Inflammatory macrophage treated with lipopolysaccharide for 1 hour (primary cell): ENCODE data around the gene GAL.

ENCODE experiments used
- DNase-seq, 2 donors: peaks; one replicate each; pipeline ENCODE4 v3.0.0-alpha.2; 2020 to 2022

The GAL gene

DNA sequence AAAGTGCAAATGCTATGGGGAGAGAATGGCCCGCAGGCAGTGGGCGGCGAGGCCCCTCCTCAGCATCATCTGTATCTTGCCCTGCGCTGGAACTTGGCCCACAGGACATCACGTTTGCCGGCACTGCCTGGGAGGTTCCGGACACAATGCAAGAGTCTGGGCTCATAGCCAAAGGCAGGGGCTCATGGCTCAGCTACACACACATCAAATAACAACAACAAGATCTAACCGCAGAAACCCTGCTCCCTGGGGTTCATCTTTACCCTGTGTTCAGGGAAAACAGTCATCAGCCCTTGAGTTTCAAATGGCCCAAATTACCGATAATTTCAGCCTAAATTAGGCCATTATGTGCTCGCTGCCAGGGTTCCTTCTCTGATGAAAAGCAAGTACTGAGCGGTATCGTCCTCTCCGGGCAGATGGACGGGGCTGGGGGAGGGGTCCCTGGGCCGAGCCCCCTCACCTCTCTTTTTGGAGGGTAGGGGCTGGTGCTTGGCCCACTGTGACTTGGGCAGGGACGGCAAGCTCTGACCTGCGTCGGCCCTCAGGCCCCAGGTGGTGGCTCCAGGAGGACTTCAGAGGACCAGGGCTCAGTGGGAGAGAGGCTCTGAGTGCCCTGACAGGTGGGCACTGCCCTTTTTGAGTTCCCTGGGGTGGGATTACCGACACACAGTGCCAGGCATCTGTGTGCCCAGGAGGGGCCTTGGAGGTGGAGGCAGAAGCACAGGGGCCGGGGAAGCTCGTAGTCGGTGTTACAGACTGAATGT lies 25.0 kb upstream of the GAL start:
- DNase-seq = no peak

DNA sequence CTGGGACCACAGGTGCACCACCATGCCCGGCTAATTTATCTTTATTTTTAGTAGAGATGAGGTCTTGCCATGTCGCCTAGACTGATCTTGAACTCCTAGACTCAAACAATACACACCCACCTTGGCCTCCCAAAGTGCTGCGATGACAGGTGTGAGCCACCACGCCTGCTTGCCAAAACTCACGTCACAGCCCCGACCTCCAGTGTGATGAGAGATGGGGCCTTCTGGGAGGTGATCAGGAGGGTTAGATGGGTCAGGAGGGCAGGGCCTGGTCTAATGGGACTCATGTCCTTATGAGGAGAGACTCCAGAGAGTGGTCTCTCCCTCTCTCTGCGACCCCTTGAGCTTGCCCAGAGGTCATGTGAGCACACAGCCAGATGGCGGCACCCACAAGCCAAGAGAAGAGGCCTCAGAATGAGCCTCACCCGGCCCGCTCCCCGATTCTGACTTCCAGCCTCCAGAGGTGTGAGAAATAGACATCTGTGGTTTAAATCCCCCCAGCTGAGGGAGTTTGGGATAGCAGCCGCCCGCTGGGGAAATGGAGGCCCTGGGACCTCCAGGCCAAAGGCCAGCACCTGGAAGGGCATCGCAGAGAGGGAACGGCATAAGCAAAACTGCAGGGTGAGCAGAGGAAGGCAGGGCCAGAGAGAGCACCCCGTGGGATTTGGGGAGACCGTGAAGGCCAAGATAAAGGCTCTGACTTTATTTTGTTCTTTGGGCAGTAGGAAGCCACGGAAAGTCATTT lies 24.1 kb upstream of the GAL start:
- DNase-seq = no peak

DNA sequence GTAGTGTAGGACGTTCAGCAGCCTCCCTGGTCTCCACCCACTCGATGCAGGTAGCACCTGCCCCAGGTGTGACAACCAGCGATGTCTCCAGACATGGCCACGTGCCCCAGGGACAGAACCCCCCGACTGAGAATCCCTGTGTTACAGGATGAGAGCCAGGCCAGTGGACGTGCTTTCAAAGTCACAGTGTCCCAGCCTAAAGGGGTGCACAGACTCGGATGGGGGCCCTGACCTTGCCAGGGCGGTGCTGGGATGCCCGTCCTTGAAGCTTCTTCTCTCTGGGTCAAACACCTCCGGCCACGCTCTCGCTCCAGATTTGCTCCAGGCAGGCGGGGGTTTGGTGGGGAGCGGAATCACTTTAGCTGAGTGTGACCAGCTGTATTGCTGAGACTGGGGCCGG lies 23.3 kb upstream of the GAL start:
- no peak for DNase-seq

DNA sequence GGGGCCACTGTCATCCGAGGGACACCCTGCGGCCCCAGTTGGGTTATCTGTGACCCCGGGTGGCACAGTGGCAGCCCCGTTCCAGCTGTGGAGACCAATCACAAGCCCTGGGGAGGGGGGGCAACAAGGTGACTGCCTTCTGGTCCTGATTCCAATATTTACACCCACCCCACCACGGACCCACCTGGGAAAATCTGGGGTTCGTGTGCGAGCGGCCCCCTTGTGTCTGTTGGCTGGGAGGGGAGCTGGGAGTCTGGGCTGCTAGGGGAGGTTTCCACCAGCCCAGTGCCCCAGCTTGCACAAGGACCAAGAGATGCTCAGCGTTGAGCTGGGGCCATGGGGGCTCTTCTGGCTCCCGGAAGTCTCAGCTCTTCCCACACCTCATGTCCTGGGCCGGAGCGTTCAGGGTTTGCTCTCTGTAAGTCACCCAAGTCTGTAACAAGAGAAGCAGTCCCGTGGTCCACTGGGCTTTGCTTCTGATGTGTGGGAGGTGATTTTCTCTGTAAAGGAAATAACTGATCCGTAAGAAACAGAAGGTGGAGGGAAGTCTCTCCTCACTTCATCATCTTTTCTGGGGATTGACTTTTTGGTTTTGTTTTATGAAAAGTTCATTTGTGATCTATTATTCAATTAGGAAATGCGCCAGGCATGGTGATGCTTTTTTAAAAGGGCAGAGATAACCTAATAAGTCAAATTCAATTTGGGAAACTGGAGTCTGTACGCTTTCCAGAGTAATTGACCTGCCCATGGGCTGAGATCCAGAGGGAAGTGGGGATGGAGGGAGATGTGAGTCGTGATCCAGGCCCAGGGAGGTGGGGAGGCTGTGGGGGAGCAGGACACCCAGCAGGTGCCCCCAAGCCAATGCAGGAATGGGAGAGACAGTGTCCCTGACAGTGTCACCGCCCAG lies 22.4 kb upstream of the GAL start:
- DNase-seq = no peak

DNA sequence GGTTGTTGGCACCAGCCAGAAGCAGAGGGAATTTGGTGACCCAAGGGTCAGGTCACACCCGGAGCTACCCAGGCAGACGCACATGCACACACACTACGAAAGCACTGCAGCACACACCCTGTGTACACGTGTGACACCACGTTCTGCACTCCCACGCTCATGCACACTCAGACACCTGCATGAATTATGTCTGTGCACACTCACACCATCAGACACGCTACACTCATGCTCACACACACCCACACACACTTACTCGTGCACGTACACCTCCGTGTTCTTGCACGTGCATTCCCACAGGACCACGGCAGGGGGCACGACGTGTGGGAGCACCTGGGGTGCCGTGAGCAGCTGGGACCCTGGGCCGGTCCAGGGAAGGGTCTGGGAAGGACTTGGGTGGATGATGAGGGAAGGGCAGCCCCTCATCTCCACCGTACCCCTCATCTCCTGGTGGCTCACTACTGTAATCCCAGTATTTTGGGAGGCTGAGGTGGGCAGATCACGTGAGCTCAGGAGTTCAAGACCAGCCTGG lies 20.8 kb upstream of the GAL start:
- no peak for DNase-seq

DNA sequence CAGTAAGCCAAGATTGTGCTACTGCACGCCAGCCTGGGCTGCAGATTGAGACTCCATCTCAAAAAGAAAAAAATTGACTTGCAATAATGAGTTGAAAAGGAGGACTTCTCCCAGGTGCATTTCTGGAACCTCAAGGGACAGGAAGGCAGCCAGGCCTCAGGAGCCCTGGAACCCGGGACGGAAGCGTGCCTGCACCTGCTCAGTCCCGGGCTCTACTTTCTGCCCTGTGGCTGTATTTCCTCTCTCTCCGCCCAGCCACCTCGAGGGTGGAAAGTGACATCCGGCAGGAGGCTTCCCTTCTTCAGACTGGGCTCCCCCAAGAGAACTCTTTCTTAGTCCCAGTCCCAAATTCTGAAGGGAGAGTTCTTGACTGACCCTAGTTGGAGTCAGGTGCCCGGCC lies 20.2 kb upstream of the GAL start:
- DNase-seq = no peak

DNA sequence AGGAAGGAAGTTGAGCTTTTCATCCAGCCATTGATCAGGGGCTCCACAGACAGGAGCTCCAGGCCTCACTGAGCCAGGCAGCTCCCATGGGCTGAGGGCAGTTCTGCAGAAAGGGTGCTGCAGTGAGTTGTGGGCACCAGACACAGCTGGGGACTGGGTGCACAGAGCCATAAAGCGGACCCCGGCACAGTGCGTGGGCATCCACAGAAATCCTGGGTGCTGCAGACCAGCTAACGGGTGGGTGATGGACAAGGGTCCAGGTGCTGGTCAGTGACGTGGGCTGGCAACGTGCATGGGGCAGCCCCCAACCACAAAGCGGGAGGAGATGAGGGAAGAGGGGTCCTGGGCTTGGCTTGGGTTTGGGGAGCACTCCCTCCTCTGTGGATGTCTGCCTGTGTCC lies 19.4 kb upstream of the GAL start:
- DNase-seq = no peak

DNA sequence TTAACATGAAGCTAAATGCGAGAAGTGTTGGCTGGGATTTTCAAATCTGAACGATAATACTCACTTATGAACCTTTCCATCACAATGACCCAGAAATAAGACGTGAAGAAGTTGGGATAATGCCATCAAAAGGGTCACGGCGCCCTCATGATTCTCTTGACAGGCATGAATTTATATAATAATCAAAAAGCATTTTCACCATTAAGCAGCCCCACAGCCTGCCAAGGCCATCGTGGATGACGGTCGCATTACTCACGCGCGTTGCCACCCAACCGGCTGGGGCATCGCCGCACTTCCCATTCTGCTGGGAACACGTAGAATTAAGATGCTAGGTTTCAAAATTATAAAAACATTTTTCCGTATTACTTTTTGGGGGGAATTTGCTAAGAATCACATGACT lies 18.9 kb upstream of the GAL start:
- DNase-seq = no peak

DNA sequence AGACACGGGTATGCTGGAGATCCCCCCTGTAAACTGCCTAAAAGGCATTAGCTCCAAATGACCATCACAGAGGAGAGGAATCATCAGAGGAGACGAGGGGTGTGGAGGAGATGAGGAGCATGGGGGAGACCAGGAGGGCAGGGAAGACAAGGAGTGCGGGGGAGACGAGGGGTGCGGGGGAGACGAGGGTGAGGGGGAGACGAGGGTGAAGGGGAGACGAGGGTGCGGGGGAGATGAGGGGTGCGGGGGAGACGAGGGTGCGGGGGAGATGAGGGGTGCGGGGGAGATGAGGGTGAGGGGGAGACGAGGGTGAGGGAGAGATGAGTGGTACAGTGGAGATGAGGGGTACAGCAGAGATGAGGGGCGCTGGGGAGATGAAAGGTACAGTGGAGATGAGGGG lies 17.5 kb upstream of the GAL start:
- DNase-seq = no peak

DNA sequence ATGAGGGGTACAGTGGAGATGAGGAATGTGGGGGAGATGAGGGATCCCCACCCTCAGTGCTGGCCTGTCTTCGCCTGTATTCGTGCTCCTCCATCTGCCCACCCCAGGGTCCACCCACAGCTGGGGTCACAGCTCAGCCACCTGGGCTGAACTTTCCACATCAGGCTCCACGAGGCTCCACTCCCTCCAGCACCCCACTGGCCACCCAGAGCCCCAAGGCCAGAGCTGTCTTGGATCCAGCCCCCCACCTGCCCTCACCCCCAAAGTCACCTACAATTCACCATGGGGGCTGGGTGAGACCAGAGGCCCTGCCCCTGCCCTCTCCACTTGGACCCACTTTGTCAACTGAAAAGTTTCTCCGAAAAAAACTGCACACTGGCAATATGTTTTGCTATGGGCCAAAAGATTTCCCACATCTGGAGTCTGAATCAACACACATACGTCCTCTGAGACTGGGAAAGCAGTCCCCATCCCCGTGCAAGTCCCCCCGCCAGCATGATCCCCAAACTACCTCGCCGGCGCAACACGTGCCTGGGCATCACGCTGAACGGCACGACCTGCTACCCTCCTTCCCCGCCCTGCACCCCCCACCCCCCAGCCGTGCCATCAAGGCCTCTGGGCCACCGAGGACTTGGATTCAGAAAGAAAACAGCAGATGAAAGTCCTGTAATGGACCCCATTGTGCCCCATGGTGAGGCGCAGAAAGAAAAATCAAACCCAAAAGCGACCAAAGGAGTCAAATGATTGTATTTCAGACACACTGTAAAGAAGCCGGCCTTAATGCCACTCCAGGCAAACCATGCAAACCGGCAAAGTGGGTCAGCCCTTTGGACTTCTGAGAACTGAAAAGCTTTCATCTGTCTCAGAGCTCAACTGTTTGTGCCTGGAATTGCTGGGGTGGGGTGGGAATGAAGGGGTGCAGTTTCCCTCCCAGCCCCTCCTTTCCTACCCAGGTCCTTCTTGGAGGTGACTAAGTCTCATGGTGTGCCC lies 16.5 kb upstream of the GAL start:
- DNase-seq = no peak

DNA sequence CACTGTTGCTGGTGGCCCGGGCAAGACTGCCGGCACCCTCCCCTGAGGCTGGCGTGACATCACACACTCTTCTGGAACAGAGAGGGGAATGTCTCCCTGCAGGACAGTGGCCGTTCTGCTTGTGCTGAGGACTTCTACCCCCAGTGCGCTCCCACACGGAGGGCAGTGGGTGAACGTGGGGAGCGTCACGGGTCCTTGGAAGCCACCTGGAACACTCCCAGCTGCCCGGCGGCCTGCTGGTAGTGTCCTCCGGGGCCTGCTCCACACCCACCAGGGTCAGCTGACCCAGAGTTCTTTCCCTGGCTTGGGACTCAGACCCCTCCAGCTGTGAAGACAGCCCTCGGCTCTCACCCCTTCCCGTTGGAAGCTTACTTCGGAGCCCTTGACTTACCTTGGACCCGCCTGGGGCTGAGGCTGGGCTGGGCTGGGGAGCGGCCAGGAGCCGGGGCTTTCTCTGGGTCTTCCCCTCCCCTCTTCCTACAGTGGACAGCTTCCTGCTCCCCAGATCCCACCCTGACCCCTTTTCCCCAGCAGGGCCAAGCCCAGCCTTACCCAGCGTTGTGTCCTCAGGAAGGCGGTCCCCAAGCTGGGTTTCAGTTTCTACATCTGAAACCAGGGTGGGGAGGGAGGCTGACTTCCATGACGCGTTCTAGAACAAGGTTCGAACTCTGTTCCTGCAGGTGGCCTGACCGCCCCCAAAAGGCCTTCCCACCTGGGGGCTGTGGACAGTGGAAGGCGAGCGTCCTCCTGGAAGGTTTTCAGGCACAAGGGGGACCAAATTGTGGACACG lies 14.8 kb upstream of the GAL start:
- no peak for DNase-seq

DNA sequence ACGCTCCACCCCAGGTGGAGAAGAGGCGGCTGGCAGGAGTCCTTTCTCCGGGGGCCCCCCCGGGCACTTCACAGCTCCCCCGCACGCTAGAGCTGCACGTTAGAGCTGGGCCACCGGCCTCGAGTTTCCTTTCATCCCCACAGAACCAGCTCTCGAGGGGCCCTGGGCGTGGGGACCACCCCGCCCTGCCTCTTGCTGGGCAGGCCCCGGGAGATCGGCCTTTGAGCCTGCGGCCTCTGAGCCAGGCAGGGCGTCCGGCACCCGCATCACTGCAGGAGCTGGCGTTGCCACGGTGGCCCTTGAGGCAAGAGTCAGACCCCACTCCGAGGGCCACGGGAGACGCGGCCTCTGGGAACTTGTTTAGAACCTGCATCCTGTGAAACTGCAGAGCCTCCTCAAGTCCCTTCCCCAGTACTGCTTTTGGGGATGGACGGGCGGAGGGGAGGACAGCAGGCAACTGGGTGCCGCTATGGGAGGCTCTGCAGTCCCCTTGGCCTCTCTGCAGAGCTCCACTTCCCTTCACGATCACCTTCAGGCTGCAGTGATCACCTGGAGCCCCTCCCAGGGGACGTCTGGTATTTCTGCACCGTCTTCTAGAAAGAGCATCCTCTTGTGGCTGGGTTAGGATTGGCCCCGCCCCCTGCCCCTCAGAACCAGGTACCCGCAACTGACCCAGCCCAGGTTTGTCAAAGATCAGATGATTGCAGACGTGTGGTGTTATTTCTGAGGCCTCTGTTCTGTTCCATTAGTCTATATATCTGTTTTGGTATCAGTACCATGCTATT lies 13.9 kb upstream of the GAL start:
- no peak for DNase-seq

DNA sequence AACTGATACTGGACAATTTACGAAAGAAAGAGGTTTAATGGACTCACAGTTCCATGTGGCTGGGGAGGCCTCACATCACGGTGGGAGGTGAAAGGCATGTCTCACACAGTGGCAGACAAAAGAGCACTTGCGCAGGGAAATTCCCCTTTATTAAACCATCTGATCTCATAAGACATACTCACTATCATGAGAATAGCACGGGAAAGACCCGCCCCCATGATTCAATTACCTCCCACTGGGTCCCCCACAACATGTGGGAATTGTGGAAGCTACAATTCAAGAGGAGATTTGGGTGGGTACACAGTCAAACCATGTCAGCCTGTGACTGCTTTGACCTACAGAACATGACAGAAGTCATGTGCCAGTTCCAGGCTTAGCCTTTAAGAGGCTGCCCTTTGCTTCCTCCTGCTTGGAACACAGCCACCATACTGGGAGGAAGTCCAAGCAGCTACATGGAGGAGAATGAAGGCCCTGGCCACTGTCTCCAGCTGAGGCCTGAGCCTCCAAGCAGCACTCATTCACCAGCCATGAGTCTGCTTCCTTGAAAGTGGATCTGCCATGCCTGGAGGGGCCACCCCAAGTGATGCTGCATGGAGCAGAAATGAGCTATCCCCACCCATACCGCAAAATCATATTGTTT lies 10.9 kb upstream of the GAL start:
- peak; percentile 18 to 51 for DNase-seq

DNA sequence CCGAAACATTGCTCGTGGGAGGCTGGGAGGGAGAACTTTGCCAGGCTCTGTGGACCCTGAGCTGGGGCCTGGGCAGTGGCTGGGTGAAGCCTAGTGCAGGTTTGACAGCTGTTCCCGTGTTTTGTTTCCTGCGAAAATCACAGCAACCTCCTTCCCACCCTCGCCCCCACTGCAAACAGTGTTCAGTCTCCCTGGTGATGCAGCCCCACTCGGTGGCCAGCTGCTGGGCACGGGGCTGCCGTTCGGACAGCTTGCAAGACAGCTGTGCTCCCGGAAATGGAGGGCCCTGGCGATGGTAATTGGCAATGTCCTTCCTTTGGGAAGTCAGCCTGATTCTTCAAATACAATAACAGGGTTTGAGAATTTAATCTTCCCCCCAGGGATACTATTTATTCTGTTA lies 10.4 kb upstream of the GAL start:
- no peak for DNase-seq

DNA sequence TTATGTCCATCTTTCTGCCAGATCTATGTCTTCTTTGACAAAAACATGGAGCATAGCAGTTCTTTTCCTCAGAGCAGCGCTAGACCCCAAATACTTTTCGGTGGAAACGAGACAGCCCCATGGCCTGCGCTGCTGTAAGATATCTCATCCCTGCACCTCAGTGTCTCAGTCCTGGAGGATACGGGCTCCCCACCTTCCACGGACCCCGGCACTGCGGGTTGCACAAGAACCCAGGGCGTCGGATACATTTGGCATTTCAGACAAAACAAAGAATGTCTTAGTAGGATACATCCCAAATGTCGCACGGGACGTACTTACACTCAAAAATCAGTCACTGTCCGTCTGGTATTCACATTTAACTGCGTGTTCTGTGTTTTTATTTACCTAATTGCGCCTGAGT lies 9.9 kb upstream of the GAL start:
- no peak for DNase-seq

DNA sequence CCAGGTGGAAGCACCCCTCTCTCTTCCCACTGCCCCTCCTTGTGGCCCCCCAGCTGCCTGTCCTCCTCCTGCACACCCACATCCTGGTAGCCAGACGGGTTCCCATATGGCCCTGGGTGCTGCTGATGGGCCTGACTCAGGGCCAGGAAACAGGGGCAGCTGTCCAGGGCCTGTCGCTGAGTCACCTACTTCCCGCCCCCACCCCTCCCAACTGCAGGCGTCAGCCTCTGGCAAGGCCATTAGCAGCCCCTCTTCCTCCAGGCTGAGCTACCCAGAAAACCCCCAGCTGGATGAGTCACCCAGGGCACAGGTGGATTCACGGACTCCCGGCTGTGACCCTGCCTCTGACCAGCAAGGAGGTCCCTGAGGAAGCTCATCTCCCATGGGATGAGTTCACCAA lies 6.9 kb upstream of the GAL start:
- peak; percentile 14 to 72 for DNase-seq

DNA sequence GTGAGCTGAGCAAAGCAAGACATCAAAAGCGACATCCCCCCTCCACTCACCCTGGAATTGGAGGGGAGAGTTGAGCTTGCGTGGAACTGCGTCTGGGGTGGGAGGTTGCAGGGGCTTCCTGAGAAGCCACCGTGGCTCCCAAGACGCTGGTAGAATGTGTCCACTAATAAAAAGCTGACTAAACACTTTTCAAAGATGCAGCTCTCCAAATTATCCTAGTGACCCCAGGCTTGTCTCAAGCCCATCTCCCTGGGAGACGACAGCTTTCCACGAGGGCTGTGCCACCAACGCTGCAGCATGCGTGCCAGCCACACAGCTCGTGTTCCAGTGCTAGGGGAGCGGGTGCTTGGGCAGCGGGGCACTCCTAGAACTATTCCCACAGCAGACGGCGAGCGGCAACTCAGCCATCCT lies 6.3 kb upstream of the GAL start:
- no peak for DNase-seq

DNA sequence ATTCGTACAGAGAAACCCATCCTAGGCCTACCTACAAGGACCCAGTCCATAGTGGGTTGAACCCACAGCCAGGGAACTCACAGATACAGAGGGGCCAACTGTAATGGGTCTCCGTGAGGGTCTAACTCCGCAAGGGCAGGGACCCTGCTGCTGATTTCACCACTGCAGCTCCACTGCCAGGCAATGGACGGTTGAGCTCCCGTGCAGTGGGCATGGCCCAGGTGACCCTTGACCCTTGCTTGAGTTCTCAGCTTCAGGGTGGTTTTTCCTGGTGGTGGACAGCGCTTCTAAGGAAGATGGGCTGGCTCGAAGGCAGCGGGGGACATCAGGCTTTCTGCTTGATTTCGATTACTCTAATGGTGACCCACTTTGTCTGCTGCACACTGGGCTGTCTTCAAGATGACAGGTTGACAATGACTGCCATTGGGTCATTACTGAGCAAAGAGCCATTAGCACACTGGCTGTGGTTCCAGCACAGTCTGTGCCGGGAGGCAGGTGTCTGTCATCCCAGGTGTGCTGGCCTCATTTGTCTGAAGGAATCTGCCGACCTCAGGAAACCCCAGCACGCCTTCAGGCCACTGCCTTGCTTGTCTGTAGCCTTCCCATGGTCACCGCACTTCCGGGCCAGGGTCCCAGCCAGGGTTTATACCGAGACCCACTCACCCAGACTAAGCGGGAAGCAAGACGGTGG lies 3.7 kb upstream of the GAL start:
- no peak for DNase-seq

DNA sequence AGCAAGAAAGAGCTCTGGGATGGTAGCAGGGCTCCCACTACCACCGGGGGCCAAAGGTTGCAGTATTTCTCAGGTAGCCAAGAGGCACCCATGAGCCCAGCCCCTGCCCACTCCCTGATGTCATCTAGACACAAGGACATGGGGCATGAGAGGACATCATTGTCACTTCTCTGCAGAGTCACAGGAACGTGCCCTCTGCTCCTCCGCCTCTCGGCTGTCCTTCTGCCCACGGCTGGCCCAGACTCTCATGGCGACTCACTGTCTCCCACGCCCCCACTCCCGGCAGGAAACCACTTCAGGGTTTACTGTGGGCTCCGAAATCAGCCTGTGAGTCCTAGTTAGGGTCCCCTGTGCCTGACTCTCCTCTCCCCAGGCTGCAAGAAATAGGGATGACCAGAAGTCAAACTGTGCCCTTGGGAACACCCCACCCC lies 1.8 kb upstream of the GAL start:
- DNase-seq = peak; percentile 47 to 86
